ENCODE measurements around the gene HGFAC. TPM values are rescaled to one million over a fixed set of nuclear protein-coding genes. Genes with fewer than 3 reads are reported as not detected.

The HGFAC gene
- polyA plus RNA-seq, 1 donor from 2014 or later = 16.2 TPM

DNA sequence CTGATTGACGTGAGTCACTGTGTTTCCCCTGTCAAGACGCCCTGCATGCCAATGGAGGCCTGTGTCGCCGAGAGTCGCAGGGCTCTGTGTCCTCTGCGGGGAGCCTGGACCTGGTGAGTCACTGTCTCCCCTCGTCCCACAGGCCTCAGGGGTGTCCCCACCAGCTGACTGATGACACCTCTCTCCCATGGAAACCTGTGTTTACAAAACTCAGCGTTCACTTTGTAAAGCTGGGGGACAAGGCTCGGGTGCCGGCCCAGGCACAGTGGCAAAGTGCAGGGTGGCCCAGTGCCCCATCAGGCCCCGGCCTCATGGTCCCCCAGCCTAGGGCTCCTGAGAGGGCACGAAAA, 21.2 kb upstream of the HGFAC start:
- Histone ChIP-seq H3K4me3 (ENCODE audit: low read length) (no peak overlapping the region), H3K27me3 (ENCODE audit: insufficient read depth, low read depth, low read length) (no peaks in the 10 kb centered on the region), H3F3A (ENCODE audit: insufficient read depth, low read length, poor library complexity, severe bottlenecking) (no peaks in the 10 kb centered on the region), H2AFZ (ENCODE audit: low read depth, low read length) (no peak overlapping the region), H3K9me3 (ENCODE audit: low read length) (no peaks in the 10 kb centered on the region), H3K4me2 (ENCODE audit: low read length) (no peak overlapping the region), H3K9me2 (ENCODE audit: insufficient read depth, low read length) (no peaks in the 10 kb centered on the region), H3K9ac (ENCODE audit: low read length) (no peak overlapping the region), H3K27ac (ENCODE audit: low read length) (no peak overlapping the region), H4K20me1 (ENCODE audit: insufficient read depth) (no peaks in the 10 kb centered on the region), H3K36me3 (ENCODE audit: insufficient read depth, low read length) (peaks cover 4% of the 10 kb centered on the region), H3K79me2 (replicated peaks; ENCODE audit: insufficient read depth, low read length) (no peaks in the 10 kb centered on the region)
- TF ChIP-seq RAD21 (conservative IDR thresholded peaks at IDR 0.05) = no peak
- TF ChIP-seq EP300 (conservative IDR thresholded peaks at IDR 0.05; ENCODE audit: poor library complexity, severe bottlenecking) = no peak
- TF ChIP-seq SMC3 (conservative IDR thresholded peaks at IDR 0.05; ENCODE audit: poor library complexity) = no peak
- TF ChIP-seq MXI1 (conservative IDR thresholded peaks at IDR 0.05; ENCODE audit: poor library complexity, severe bottlenecking) = no peak
- TF ChIP-seq, protein P1, sequence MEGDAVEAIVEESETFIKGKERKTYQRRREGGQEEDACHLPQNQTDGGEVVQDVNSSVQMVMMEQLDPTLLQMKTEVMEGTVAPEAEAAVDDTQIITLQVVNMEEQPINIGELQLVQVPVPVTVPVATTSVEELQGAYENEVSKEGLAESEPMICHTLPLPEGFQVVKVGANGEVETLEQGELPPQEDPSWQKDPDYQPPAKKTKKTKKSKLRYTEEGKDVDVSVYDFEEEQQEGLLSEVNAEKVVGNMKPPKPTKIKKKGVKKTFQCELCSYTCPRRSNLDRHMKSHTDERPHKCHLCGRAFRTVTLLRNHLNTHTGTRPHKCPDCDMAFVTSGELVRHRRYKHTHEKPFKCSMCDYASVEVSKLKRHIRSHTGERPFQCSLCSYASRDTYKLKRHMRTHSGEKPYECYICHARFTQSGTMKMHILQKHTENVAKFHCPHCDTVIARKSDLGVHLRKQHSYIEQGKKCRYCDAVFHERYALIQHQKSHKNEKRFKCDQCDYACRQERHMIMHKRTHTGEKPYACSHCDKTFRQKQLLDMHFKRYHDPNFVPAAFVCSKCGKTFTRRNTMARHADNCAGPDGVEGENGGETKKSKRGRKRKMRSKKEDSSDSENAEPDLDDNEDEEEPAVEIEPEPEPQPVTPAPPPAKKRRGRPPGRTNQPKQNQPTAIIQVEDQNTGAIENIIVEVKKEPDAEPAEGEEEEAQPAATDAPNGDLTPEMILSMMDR (IDR thresholded peaks at IDR 0.05; ENCODE audit: poor library complexity, severe bottlenecking) = no peak
- TF ChIP-seq EZH2 (IDR thresholded peaks at IDR 0.05; ENCODE audit: borderline replicate concordance, insufficient read depth, low read length, poor library complexity, severe bottlenecking) = no peak
- TF ChIP-seq, protein P2, sequence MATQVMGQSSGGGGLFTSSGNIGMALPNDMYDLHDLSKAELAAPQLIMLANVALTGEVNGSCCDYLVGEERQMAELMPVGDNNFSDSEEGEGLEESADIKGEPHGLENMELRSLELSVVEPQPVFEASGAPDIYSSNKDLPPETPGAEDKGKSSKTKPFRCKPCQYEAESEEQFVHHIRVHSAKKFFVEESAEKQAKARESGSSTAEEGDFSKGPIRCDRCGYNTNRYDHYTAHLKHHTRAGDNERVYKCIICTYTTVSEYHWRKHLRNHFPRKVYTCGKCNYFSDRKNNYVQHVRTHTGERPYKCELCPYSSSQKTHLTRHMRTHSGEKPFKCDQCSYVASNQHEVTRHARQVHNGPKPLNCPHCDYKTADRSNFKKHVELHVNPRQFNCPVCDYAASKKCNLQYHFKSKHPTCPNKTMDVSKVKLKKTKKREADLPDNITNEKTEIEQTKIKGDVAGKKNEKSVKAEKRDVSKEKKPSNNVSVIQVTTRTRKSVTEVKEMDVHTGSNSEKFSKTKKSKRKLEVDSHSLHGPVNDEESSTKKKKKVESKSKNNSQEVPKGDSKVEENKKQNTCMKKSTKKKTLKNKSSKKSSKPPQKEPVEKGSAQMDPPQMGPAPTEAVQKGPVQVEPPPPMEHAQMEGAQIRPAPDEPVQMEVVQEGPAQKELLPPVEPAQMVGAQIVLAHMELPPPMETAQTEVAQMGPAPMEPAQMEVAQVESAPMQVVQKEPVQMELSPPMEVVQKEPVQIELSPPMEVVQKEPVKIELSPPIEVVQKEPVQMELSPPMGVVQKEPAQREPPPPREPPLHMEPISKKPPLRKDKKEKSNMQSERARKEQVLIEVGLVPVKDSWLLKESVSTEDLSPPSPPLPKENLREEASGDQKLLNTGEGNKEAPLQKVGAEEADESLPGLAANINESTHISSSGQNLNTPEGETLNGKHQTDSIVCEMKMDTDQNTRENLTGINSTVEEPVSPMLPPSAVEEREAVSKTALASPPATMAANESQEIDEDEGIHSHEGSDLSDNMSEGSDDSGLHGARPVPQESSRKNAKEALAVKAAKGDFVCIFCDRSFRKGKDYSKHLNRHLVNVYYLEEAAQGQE (IDR thresholded peaks at IDR 0.05; ENCODE audit: borderline replicate concordance) = no peak
- no peak for TF ChIP-seq TAF1 (IDR thresholded peaks at IDR 0.05; ENCODE audit: low read depth)
- TF ChIP-seq POLR2AphosphoS5 (IDR thresholded peaks at IDR 0.05) = no peak

DNA sequence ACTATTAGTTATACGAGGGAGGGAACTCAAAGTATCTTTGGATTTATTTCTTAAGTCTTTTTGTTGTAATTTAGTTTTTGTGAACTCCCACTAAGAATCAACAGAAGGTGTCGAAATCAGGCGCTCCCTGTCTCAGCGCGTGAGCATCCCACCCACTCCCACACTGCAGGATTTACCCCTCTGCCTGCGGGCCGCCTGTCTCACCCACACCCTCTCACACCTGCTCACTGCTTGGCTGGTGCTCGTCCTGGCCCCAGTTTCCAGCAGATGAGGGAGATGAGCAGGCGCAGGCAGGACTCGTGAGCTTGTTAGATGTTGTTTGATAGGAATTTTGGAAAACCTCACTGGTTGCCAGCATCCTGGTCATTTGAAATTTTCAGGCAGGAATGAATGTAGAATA, 20.8 kb upstream of the HGFAC start:
- TF ChIP-seq SMC3 (conservative IDR thresholded peaks at IDR 0.05; ENCODE audit: poor library complexity) = no peak
- TF ChIP-seq, protein P2 (IDR thresholded peaks at IDR 0.05; ENCODE audit: borderline replicate concordance) = no peak
- TF ChIP-seq EZH2 (IDR thresholded peaks at IDR 0.05; ENCODE audit: borderline replicate concordance, insufficient read depth, low read length, poor library complexity, severe bottlenecking) = no peak
- TF ChIP-seq RAD21 (conservative IDR thresholded peaks at IDR 0.05) = no peak
- TF ChIP-seq TAF1 (IDR thresholded peaks at IDR 0.05; ENCODE audit: low read depth) = no peak
- TF ChIP-seq EP300 (conservative IDR thresholded peaks at IDR 0.05; ENCODE audit: poor library complexity, severe bottlenecking) = no peak
- TF ChIP-seq, protein P1 (IDR thresholded peaks at IDR 0.05; ENCODE audit: poor library complexity, severe bottlenecking) = no peak
- TF ChIP-seq MXI1 (conservative IDR thresholded peaks at IDR 0.05; ENCODE audit: poor library complexity, severe bottlenecking) = no peak
- Histone ChIP-seq H3K36me3 (ENCODE audit: insufficient read depth, low read length) (peaks cover 4% of the 10 kb centered on the region), H3K4me3 (ENCODE audit: low read length) (no peak overlapping the region), H3K27ac (ENCODE audit: low read length) (no peak overlapping the region), H3K9me3 (ENCODE audit: low read length) (no peaks in the 10 kb centered on the region), H3K9ac (ENCODE audit: low read length) (no peak overlapping the region), H3K9me2 (ENCODE audit: insufficient read depth, low read length) (no peaks in the 10 kb centered on the region), H3F3A (ENCODE audit: insufficient read depth, low read length, poor library complexity, severe bottlenecking) (no peaks in the 10 kb centered on the region), H4K20me1 (ENCODE audit: insufficient read depth) (no peaks in the 10 kb centered on the region), H3K4me2 (ENCODE audit: low read length) (no peak overlapping the region), H3K79me2 (replicated peaks; ENCODE audit: insufficient read depth, low read length) (no peaks in the 10 kb centered on the region), H2AFZ (ENCODE audit: low read depth, low read length) (no peak overlapping the region), H3K27me3 (ENCODE audit: insufficient read depth, low read depth, low read length) (no peaks in the 10 kb centered on the region)

Measured in neural cell (in vitro differentiated cells).